ENCODE data around the gene FGFBP3. TPM values are rescaled to one million over a fixed set of nuclear protein-coding genes. Genes with fewer than 3 reads are reported as not detected.
"Not testable (repeated sequence)": the region's sequence is repeated elsewhere in the genome, so short reads cannot be mapped to it uniquely, and the experiment has no call there.

FGFBP3 gene
- polyA plus RNA-seq, 1 experiment, result 0.22 TPM

DNA sequence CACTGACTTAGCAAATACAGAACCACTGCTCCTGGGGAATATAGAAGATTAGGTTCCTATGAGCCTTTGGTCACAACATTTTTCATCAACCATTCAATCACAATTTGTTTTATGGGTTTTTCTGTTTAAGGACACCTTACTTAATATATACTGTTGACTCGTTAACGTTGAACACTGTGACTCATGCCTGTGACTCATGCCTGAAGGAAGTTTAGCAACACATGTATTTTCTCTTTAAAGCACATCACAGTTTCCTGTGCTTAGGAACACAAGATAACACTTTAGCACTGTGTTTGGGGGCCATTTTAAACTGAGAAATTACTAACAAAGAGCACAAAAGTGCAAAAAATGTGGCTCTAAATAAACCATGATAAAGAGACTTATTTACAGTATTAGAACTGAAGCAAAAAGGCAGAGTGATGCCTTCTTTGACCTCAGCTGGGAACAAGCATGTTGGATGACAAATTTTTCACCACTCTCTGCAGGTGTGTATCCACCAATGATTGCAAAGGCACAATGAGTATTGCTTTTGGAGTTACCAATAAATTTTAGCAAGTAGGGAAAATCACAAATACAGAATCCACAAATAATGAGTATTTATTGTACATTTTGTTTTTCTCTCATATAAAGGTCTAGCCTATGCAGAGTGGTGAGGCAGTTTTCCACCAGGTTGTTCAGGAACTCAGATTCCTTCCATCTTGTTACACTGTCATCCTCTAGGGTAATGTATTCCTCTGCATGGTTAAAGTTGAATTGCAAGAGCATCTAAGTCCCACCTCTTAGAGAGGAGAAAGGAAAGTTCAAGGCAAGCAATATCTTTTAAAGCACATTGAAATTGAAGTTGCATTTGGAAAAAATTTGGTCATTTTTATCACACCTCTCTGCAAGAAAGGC lies 7.3 kb downstream of the FGFBP3 start:
- ChIA-PET POLR2A (no interaction called here), CTCF (no interaction called here)
- no peak for TF ChIP-seq CTCF (IDR thresholded peaks at IDR 0.05; ENCODE audit: insufficient read depth, low read depth, low read length)
- Histone ChIP-seq H3K27me3 (ENCODE audit: control insufficient read depth, insufficient read depth, low read length) (no peaks in the 10 kb centered on the region; the same call in 1 of the 2 replicates), H3K36me3 (ENCODE audit: control insufficient read depth, insufficient read depth, low read length) (no peaks in the 10 kb centered on the region), H3K4me3 (ENCODE audit: low read depth, low read length) (no peak overlapping the region)
- peak; percentile 84 for DNase-seq (ENCODE audit: low read depth)

DNA sequence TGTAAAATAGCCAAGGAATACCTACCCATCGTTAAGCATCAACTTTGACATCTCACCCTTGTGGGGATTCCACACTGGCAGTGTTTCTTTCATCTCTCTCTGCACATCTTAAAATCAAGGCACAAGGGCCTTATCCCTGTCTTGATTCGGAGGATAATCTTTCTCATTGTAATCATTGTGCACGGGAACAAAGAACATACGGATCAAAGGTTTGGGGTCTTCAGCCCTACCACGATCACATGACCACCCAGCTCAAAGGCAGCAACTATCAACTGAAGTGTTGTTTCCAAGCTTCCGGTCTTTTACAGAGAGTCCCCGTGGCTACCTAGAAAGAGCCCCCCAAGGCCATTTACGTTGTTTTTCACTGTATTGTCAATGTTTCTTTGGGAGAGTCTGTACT lies 11.9 kb downstream of the FGFBP3 start:
- Histone ChIP-seq H3K36me3 (ENCODE audit: control insufficient read depth, insufficient read depth, low read length) (no peaks in the 10 kb centered on the region), H3K4me3 (ENCODE audit: low read depth, low read length) (no peak overlapping the region), H3K27me3 (ENCODE audit: control insufficient read depth, insufficient read depth, low read length) (no peaks in the 10 kb centered on the region; the same call in 1 of the 2 replicates)
- DNase-seq (ENCODE audit: low read depth), result no peak
- POLR2A ChIA-PET, result no interaction called here
- TF ChIP-seq CTCF (IDR thresholded peaks at IDR 0.05; ENCODE audit: insufficient read depth, low read depth, low read length), result no peak
- CTCF ChIA-PET, result no interaction called here

- no peaks in the 10 kb centered on the region; the same call in 1 of the 2 replicates for H3K27me3 ChIP-seq (ENCODE audit: control insufficient read depth, insufficient read depth, low read length)
- no peak overlapping the region for H3K4me3 ChIP-seq (ENCODE audit: low read depth, low read length)
- ChIA-PET POLR2A (no interaction called here), CTCF (interaction anchor here (1.4 kb wide), 1 partner anchor 12 kb away, joined by 3 read pairs; no protein-coding TSS in a partner anchor)
- no peak for DNase-seq (ENCODE audit: low read depth)
- TF ChIP-seq CTCF (IDR thresholded peaks at IDR 0.05; ENCODE audit: insufficient read depth, low read depth, low read length), result no peak
- no peaks in the 10 kb centered on the region for H3K36me3 ChIP-seq (ENCODE audit: control insufficient read depth, insufficient read depth, low read length)
Observed at GRCh38 chr10:91896212-91896756, 13.0 kb downstream of the FGFBP3 start.

GRCh38 chr10:91894261-91894685 lies 15.0 kb downstream of the FGFBP3 start:
- H3K36me3 ChIP-seq (ENCODE audit: control insufficient read depth, insufficient read depth, low read length); H3K27me3 ChIP-seq (ENCODE audit: control insufficient read depth, insufficient read depth, low read length); POLR2A ChIA-PET; DNase-seq (ENCODE audit: low read depth); CTCF ChIA-PET; H3K4me3 ChIP-seq (ENCODE audit: low read depth, low read length): not testable (repeated sequence)

DNA sequence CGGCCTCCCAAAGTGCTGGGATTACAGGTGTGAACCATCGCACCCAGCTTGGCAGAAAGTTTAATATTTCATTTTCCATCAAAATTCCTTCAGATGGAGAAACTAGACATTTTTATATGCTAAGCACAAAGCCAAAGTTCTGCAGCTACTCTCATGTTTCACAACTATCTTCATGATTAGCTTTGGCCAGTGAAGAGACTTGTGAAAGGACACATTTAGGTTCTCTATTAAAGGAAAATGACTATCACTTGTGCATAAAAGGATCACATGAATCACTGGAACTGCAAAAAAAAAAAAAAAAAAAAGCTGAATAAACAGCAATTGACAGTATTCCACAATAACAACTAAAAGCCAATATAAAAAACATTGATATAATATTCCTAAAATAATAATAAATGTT lies 16.2 kb downstream of the FGFBP3 start:
- no peaks in the 10 kb centered on the region for H3K36me3 ChIP-seq (ENCODE audit: control insufficient read depth, insufficient read depth, low read length)
- no peak overlapping the region for H3K4me3 ChIP-seq (ENCODE audit: low read depth, low read length)
- ChIA-PET POLR2A (no interaction called here), CTCF (interaction anchor here (0.7 kb wide), 1 partner anchor 29 kb away, joined by 3 read pairs; no protein-coding TSS in a partner anchor)
- DNase-seq (ENCODE audit: low read depth), result no peak
- no peak for TF ChIP-seq CTCF (IDR thresholded peaks at IDR 0.05; ENCODE audit: insufficient read depth, low read depth, low read length)
- H3K27me3 ChIP-seq (ENCODE audit: control insufficient read depth, insufficient read depth, low read length), result no peaks in the 10 kb centered on the region
